GM21390 (cell line): Measurements from ENCODE around the gene AP5Z1.
A peak's percentile ranks its signal among the peaks of the same experiment; 100 is the strongest.

Experiments
- ATAC-seq: cut with Tn5 transposase; IDR thresholded peaks from one replicate; pipeline ENCODE4 v1.9.1; 2021; ENCODE audit not compliant: unreplicated experiment

AP5Z1 gene

GRCh38 chr7:4766666-4767519 lies 8.5 kb upstream of the AP5Z1 start:
- ATAC-seq: no peak

GRCh38 chr7:4768597-4769569 lies 6.5 kb upstream of the AP5Z1 start:
- ATAC-seq: no peak

- ATAC-seq: no peak
These were observed 5.7 kb upstream of the AP5Z1 start for GRCh38 chr7:4769761-4770160.

GRCh38 chr7:4770886-4771285 lies 4.5 kb upstream of the AP5Z1 start:
- no peak for ATAC-seq

- no peak for ATAC-seq
These were observed 3.7 kb upstream of the AP5Z1 start for GRCh38 chr7:4771737-4772136.

GRCh38 chr7:4772306-4772705 lies 3.1 kb upstream of the AP5Z1 start:
- no peak for ATAC-seq

GRCh38 chr7:4774007-4774406 lies 1.4 kb upstream of the AP5Z1 start:
- no peak for ATAC-seq

GRCh38 chr7:4774658-4775249 lies 669 bp upstream of the AP5Z1 start:
- peak; percentile 19 for ATAC-seq

GRCh38 chr7:4775848-4776623 lies 613 bp downstream of the AP5Z1 start:
- ATAC-seq: peak; percentile 13

- no peak for ATAC-seq
These were observed 3.7 kb downstream of the AP5Z1 start for GRCh38 chr7:4779118-4779517.

- no peak for ATAC-seq
These were observed 6.1 kb downstream of the AP5Z1 start for GRCh38 chr7:4781366-4782069.

GRCh38 chr7:4782333-4783291 lies 7.2 kb downstream of the AP5Z1 start:
- ATAC-seq: no peak

- ATAC-seq: no peak
These were observed 7.8 kb downstream of the AP5Z1 start for GRCh38 chr7:4783292-4783652.

- ATAC-seq: no peak
These were observed 8.4 kb downstream of the AP5Z1 start for GRCh38 chr7:4783762-4784351.

- ATAC-seq: no peak
These were observed 9.4 kb downstream of the AP5Z1 start for GRCh38 chr7:4784799-4785198.

GRCh38 chr7:4785371-4785770 lies 9.9 kb downstream of the AP5Z1 start:
- ATAC-seq: no peak

GRCh38 chr7:4786015-4786414 lies 10.6 kb downstream of the AP5Z1 start:
- no peak for ATAC-seq

- no peak for ATAC-seq
These were observed 12.1 kb downstream of the AP5Z1 start for GRCh38 chr7:4787541-4787940.
